C1 segment of cervical spinal cord (tissue), 14 donors: ENCODE data around the gene WFDC1.
"Not testable (repeated sequence)": the region's sequence is repeated elsewhere in the genome, so short reads cannot be mapped to it uniquely, and the experiment has no call there.

Source experiments
- DNase-seq, 14 donors: peaks; one replicate each; lab custom pipeline; 2025; lab: John Stamatoyannopoulos, UW

The WFDC1 gene

DNA sequence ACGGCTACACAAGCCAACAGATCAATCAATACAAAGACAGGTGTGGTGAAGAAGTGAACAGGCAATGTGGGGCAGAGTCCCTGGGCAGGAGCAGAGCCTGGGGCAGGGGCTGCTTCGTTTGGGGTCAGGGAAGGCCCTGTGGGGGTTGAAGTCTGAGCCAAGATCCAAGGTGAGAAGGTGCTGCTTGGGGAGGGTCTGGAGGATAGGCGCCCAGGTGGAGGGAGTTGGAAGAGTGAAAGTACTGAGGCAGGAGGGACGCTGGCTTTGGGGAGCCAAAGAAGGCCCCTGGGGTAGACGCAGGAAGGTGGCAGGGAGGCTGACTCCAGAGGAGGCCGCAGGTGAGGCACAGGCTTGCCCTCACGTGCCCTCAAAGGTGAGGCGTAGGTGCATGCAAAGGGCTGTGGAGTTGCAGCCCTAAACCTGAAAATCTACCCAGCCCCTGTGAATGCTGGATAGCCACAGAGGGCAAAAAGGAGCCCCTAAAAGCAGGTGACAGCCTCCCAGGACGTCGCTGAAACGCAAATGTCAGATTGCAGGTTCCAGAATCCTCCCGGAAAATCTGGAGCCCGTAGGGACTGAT lies 33.3 kb downstream of the WFDC1 start:
- DNase-seq = no peak

- no peak for DNase-seq
Measured at GRCh38 chr16:84329016-84329415, 34.3 kb downstream of the WFDC1 start.

GRCh38 chr16:84329843-84330684 lies 35.4 kb downstream of the WFDC1 start:
- no peak for DNase-seq

GRCh38 chr16:84330685-84331050 lies 36.0 kb downstream of the WFDC1 start:
- no peak for DNase-seq

GRCh38 chr16:84331998-84332780 lies 37.5 kb downstream of the WFDC1 start:
- no peak for DNase-seq

- peak in 1 of 14 donors; percentile 7 for DNase-seq
Measured at GRCh38 chr16:84332975-84333684, 38.5 kb downstream of the WFDC1 start.

DNA sequence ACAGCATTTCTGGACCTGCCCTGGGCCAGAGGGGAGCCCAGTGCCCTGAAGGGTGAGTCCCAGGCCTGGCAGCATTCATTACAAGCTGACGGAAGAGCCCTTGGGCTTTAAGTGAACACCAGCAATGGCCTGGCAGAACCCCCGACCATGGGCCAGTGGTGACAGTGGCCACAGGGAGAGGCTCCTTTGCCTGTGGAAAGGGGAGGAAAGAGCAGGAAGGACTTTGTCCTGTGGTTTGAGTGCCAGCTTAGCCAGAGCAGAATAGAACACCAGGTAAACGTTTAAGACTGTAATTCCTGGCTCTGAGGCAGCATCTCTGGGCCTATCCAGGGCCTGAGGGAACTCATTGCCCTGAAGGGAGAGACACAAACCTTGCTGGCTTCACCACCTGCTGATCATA lies 39.4 kb downstream of the WFDC1 start:
- no peak for DNase-seq

DNA sequence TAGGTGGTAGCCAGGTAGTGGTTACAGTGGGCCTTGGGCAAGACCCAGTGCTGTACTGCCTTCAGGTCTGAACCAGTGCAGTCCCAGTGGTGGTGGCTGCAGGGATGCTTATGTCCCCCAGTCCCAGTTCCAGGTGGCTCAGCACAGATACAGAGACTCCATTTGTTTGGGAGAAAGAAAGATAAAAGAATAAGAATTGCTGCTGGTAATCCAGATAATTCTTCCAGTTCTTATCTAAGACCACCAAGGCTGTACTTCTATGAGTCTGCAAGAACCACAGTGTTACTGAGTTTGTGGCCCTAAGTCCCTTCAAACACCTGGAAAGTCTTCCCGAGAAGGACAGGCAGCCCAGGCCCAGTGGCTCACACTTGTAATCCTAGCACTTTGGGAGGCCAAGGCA lies 39.8 kb downstream of the WFDC1 start:
- DNase-seq = no peak

- not testable (repeated sequence) for DNase-seq
Measured at GRCh38 chr16:84337236-84337635, 42.6 kb downstream of the WFDC1 start.

- DNase-seq = no peak
Measured at GRCh38 chr16:84339311-84339710, 44.6 kb downstream of the WFDC1 start.

GRCh38 chr16:84339766-84340165 lies 45.1 kb downstream of the WFDC1 start:
- no peak for DNase-seq

DNA sequence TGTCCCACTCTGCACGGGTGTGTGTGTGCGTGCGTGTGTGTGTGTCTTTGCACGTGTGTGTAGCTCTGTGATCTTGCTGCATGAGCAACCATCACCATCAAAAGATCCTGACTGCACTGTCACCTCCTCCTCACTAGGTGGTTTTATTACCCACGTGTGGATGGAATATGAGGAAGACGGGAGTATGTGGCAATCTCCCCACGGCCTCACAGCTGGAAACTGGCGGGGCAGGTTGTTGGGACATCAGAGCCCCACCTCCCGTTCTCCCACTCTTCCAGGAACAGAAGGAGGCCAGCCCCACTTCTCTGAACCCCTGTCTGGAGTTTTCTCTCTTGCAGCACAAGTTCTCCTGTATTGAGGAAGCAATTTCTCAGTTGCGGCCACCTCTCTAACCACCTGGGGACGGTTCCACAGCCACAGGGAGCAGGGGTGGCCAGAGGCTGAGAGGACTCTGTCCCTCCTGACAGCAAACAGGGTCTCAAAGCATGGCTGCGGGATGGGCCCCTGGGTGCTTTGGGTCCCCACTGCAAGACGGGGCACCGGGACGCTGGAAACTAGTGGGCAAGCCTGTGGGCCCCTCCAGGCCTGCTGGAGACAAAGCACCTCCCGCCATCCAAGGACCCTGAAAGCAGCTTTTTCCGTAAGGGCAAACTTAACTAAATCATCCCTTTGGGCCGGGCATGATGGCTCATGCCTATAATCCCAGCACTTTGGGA lies 45.8 kb downstream of the WFDC1 start:
- no peak for DNase-seq

DNA sequence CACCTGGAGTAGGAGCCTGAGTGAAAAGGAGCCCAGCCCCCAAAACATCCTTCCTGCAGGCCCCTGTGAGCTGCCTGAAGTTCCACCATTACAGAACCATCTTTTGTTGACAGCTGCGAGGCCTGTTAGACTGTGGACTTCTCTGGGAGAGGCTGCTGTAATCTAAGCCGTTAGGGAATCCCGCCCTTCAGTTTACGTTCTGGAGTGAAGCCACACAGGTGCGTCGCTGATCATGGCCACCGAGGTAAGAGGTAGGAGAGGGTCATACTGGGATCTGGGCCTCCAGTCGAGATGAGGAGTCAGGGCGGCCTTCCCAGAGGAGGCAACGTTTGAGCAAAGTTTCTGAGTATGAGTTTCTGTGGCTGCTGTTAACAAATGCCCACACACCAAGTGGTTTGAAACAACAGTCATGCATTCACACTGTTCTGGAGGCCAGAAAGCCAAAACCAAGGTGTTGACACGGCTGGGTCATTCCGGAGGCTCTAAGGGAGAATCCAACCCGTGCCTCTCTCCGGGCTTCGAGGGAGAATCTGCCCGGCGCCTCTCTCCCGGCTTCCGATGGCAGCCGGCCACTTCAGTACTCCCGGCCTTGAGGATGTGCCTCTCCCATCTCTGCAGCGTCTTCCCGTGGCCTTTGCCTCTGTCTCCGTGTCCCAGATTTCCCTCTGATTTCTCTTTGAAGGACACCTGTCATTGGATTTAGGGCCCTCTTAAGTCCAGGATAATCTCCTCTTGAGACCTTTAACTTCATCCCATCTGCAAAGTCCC lies 47.0 kb downstream of the WFDC1 start:
- DNase-seq = no peak

- DNase-seq = not testable (repeated sequence)
Measured at GRCh38 chr16:84343800-84344199, 49.1 kb downstream of the WFDC1 start.

DNA sequence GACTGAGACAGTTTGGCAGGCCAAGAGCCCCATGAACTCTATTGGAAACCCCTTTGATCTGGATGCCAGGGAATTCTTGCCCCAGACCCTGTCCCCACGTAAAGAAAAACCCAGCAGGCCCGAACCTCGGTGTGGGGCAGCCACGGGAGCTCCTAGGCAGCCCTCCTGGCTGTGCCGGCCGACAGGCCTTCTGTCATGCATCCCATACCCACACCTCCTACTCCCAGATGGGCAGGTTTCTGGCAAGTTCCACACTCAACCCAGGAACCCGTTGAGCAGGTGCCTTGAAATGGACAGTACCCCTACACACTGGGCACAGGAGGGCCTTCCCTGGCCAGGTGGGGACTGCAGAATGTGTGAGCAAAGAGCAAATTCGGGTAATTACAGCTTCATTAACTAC lies 50.1 kb downstream of the WFDC1 start:
- DNase-seq = no peak

- DNase-seq = no peak
Measured at GRCh38 chr16:84347161-84347560, 52.5 kb downstream of the WFDC1 start.

GRCh38 chr16:84348386-84348888 lies 53.8 kb downstream of the WFDC1 start:
- no peak for DNase-seq

DNA sequence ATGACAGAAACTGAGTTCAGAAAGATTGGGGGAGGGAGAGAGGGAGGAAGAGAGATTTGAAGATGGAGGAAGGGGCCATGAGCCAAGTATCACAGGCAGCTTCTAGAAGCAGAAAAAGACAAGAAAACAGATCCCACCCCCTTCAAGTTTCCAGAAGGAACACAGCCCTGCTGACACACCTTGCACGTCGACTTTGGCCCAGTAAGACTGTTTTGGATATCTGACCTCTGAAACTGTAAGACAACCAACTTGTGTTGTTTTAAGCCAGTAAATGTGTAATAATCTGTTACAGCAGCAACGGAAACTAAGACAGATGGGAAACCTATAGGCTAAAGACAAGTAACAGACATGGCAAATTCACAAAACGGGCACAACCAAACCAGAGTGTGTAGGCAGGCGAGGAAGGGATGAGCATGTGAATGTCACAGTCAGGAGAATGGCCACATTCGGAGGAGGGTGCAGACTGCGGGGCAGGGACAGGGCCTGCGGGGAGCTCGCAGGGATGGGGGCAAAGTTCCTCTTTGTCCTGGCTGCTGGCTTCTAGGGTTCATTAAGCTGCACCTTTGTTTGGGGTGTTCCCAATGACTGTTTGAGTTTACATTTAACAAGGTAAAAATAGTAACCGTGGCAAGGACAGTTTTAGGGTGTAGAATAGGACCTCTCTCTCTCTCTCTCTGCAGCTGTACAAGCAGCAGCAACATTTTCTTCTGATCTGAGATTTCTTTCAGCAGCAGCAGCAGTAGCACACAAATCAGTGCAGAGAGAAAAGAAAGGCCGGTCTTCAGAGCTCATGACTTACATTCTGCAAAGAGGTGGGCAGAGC lies 55.4 kb downstream of the WFDC1 start:
- DNase-seq = no peak

- no peak for DNase-seq
Measured at GRCh38 chr16:84350685-84351400, 56.2 kb downstream of the WFDC1 start.
